Fibroblast of villous mesenchyme (primary cell): Measurements from ENCODE around the gene AKT3. TPM values are rescaled to one million over a fixed set of nuclear protein-coding genes. Genes with fewer than 3 reads are reported as not detected.

Experiments
- DNase-seq: peaks from one replicate; pipeline ENCODE4 v3.0.0-alpha.2; 2010; ENCODE audit warnings: low read depth
- H3K4me3 ChIP-seq: 2 replicates; pipeline ENCODE4 v1.5.1; 2011; ENCODE audit warnings: low read depth, mild to moderate bottlenecking, low read length
- total RNA-seq: library from RNA; depleted of rRNA; stranded (reverse); fragments of >200 nt; gene quantifications from 2 replicates; pipeline ENCODE4 v1.2.3, GENCODE V29; 2012
- TF ChIP-seq, protein P1 (sequence below): IDR thresholded peaks from 2 replicates; pipeline ENCODE4 v1.5.1; 2012; ENCODE audit warnings: low read depth, mild to moderate bottlenecking, low read length; ENCODE audit not compliant: insufficient read depth

AKT3 gene
- total RNA-seq, 1 donor, result 38.0 TPM

DNA sequence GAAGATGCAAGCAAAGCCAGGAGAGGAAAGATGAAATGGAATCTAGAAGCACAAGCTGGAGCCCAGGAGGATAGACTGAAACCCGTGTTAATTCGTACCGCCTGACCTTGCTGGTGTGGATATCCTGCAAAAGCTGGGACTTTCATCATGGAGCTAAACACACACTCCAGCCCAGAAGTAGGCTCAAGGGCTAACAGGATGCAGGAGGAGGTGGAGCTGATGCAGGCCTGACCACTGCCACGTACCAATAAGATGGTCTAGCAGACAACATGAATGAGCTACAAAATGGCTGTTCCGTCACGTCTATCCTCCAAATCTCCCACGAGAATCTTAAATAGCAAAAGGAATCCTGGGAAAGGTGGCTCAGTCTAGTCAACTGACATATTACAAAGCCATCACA, 323.9 kb downstream of the AKT3 start:
- DNase-seq, result no peak
- TF ChIP-seq, protein P1, sequence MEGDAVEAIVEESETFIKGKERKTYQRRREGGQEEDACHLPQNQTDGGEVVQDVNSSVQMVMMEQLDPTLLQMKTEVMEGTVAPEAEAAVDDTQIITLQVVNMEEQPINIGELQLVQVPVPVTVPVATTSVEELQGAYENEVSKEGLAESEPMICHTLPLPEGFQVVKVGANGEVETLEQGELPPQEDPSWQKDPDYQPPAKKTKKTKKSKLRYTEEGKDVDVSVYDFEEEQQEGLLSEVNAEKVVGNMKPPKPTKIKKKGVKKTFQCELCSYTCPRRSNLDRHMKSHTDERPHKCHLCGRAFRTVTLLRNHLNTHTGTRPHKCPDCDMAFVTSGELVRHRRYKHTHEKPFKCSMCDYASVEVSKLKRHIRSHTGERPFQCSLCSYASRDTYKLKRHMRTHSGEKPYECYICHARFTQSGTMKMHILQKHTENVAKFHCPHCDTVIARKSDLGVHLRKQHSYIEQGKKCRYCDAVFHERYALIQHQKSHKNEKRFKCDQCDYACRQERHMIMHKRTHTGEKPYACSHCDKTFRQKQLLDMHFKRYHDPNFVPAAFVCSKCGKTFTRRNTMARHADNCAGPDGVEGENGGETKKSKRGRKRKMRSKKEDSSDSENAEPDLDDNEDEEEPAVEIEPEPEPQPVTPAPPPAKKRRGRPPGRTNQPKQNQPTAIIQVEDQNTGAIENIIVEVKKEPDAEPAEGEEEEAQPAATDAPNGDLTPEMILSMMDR, result no peak
- H3K4me3 ChIP-seq, result no peak overlapping the region

DNA sequence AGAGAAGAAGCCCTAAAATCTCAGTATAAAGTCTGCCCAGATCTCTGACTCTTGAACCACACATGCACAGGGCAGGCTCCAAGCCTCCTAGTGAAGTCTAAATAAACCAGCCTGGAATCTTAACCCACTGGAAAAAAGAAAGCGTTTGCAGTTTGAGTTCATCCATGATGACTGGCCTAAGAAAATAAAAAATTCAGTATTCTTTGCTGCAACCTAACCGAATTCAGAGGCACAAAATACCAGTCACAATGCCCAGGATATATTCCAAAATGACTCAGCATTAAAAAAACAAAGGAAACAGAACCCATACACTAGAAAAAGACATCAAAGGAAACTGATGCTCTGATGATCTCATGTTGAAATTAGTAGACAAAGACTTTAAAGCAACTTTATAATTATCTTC, 325.0 kb downstream of the AKT3 start:
- TF ChIP-seq, protein P1, result no peak
- H3K4me3 ChIP-seq, result no peak overlapping the region
- peak; percentile 16 for DNase-seq

DNA sequence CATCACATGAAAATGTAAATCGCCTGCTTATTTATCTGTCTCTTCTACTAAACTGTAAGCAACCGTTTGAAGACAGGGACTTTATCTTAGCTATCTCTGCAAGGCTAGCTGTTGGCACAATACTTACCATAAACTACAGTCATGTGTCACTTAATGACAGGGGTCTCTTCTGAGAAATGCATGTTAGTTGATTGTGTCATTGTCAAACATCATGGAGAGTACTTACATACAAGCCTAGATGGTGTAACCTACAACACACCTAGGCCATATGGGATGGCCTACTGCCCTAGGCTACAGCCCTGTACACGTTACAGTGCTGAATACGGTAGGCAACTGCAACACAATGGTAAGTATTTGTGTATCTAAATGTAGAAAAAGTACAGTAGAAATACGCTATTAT, 326.3 kb downstream of the AKT3 start:
- DNase-seq, result no peak
- H3K4me3 ChIP-seq, result no peak overlapping the region
- TF ChIP-seq, protein P1, result no peak

DNA sequence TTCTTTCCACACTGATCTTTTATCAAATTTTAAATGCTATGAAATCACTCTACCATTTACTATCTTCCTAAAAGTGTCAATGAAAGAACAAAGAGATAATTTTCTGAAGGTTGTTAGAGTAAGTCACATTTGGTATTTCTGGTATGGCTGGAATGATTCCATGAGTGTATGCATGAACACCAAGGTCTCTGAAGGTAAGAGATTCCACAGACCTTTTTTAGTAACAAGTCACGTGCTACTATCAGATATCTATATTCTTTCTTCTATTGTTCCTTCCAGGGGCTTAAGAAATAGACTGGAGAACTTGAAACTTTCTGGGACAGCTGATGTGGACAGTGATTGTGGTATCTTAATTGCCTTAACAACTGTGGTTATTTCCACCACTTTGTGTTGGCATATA, 329.2 kb downstream of the AKT3 start:
- no peak overlapping the region for H3K4me3 ChIP-seq
- DNase-seq, result no peak
- TF ChIP-seq, protein P1, result no peak

DNA sequence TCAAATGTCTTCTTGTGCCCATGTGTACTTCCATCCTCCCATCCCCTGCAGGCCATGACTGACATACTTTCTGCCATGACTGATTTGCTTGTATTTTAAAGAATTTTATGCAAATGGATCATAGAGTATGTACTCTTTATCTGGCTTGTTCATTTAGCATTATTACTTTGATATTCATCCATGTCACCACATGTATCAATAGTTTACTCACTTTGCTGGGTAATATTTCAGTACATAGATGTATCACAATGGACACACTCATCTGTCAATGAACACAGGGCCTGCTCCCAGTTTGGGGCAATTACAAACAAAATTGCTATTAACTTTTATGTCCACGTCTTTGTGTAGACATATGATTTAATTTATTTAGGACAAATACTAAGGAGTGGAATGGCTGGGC, 335.1 kb downstream of the AKT3 start:
- DNase-seq, result no peak
- no peak overlapping the region for H3K4me3 ChIP-seq
- TF ChIP-seq, protein P1, result no peak

DNA sequence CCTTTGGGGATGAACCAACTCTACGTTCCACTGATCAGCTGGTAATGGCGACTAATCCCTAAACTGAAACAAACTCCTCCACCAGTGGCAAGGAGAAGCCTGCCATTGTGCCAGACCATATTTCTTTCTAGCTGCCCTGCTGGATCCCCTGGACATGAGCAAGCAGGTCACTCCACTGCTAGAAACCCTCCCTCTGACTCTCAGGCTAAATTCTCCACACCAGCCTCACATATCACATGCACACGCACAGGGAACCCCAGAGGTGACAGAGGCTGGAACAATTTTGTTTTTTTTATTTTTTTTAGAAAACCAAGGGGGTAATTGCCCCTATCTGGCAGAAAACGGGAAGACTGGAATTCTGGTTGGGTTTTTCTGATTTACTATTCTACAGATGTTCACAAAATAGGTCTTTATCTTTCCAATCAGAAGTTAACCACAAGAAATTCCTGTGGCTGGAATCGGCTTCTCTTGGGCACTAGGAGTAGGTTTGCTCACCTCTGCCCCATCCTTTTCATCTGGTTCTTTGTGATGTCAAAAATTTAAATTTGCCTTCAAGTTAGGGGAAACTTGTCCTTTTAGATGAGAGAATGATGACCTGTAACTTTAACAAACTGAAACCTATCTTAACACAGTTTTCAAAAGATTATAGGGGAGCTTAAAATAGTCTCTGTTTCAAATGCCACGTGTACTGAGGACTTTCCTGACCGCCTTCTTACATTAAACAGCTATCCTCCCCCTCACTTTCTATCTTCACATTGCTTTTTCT, 336.1 kb downstream of the AKT3 start:
- TF ChIP-seq, protein P1, result no peak
- no peak overlapping the region for H3K4me3 ChIP-seq
- peak; percentile 82 for DNase-seq

DNA sequence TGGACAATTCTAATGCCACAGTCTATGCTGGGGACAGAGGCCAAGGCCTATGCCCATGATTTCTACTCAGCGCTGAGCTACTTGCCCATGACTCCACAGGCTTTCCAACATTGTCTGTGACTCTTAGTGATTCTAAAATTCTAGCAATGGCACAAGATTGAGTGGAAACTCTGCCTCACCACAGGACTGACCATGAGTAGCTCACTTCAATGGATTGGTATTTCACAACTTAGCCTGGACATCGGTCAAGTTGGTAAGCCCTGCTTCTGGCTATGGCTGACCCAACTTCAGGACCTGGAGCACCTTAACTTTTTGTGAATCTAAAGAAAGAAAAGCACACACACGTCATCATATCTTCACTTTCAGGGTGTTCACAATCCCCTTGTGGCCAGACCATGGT, 339.1 kb downstream of the AKT3 start:
- DNase-seq, result no peak
- TF ChIP-seq, protein P1, result no peak

More for the DNA sequence above, 339.1 kb downstream of the AKT3 start:
- no peak overlapping the region for H3K4me3 ChIP-seq
